GM19452 (cell line): Measurements from ENCODE around the gene STARD10.

ENCODE experiments used
- ATAC-seq: cut with Tn5 transposase; IDR thresholded peaks from one replicate; pipeline ENCODE4 v1.9.1; 2021; ENCODE audit not compliant: unreplicated experiment

The STARD10 gene

DNA sequence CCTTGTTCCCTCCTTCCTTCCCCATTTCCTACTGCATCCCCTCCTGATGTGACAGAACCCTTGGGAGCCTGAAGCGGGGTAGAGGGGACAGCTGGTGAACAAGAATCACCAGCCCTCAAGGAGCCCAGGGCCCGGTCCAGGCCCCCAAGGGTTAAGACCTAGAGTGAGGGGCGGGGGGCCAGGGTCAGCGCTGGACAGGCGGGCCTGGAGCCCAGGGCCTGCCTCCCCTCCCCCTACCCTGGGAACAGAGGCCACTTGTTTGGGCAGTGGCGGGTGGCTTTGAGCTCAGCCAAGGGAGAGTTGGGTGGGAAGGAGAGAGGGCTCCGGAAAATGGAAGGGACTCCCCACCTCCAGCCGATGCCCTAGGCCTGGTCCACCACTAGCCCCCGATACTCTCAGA, 43.8 kb downstream of the STARD10 start:
- no peak for ATAC-seq

DNA sequence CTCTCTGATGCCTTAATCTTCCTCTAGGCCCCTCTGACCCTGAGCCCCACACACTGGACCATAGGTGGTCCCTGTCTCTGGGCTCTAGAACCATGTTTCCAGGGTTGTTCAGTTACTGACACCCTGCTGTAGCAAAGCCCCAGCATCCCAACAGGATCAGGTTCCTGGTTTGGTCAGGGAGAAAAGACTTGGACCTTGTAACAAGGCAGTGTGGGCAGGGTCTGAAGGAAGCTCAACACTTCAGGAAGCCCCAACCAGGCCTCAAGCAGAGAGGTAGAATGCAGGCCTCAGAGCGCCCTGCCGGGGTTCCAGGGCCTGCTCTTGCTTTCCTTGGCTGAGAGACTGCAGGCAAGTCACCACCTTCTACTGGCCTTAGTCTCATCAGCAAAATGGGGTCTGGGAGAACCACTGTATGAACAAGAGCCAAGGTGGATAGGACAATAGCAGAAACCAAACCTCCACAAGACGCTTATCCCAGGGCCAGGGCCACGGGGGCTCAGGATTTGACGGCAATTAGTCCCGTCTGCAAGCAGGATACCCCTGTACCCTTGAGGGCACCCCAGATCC, 46.5 kb downstream of the STARD10 start:
- ATAC-seq, result no peak

DNA sequence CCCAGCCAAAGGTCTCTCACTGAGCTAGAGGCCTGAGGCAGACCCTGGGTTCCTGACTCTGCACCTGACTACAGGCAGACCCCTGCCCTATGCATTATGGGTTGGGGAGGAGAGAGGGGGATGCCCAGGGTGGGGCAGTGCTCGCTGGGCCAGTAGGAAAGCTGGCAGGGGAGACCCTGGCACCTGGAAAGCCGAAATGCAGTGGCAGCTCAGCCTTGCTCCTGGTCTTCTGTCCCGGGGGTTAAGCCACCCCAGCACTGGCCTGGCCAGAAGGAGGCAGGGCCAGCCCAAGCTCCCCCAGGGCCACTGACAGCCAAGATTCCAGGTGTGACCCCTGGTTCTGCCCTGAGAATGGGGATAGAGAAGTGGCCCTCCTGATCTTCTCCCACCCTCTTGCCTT, 47.0 kb downstream of the STARD10 start:
- ATAC-seq, result no peak

DNA sequence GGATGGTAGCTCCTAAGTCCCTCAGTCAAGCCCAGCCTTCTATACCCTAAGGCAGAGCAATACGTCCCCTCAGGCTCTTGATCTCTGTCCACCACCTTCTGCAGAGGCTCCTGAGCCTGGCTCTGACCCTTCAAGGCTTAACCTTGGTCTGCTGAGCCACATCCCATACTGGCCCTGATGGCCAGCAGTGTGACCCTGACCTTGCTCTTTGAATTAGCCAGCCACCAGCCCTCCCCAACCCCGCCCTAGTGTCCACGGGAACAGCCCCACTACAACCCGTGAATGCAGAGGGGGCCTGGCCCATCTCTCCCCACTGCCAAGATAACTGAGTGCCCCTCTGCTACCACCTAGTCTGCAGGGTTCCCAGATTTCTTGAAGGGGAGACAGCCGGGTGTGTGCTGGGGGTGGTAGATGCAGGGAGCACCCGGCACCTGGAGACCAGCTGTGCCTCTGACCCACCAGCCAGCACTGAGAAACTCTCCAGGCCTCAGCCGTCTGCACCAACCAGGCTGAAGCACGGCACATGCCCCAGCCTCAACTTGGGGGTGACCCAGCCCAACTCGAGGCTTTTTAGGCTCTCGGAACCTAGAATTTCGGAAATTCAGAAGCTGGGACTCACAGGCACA, 47.8 kb downstream of the STARD10 start:
- ATAC-seq, result no peak

DNA sequence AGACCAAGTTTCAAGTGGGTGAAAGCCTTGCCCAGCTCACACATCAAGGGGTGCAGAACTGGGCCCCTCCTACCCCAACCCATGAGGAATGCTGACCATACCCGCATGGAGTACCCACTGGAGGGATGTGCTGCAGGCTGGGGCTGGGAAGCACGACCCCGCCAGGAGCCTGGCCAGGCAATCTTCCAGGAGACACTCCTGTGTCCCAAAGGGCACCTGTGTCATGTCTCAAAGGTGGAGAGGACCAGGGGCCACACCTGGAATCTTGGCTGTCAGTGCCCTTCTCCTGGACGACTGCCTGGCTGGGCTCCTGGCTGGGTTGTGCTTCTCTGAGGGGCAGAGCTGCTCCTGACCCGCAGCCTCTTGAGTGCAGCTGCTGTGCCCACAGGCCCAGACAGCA, 48.3 kb downstream of the STARD10 start:
- ATAC-seq, result no peak

DNA sequence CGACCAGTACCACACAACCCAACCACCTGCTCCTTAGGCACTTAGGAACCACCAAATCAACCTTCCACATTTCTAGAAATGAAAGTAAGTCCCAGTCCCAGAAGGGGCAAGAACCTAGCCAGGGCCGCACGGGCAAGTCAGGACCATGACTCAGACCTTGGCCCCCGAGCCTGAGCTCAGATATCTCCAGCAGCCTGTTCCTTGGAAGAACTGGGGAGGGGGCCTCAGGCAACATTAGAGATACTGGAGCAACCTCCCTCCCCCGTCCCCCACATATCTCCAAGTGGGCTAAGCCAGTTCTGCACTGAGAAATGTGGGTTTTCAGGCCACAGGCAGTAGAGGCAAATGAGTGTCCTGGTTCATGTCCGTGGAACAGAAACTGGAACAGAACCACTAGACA, 49.4 kb downstream of the STARD10 start:
- ATAC-seq, result no peak

DNA sequence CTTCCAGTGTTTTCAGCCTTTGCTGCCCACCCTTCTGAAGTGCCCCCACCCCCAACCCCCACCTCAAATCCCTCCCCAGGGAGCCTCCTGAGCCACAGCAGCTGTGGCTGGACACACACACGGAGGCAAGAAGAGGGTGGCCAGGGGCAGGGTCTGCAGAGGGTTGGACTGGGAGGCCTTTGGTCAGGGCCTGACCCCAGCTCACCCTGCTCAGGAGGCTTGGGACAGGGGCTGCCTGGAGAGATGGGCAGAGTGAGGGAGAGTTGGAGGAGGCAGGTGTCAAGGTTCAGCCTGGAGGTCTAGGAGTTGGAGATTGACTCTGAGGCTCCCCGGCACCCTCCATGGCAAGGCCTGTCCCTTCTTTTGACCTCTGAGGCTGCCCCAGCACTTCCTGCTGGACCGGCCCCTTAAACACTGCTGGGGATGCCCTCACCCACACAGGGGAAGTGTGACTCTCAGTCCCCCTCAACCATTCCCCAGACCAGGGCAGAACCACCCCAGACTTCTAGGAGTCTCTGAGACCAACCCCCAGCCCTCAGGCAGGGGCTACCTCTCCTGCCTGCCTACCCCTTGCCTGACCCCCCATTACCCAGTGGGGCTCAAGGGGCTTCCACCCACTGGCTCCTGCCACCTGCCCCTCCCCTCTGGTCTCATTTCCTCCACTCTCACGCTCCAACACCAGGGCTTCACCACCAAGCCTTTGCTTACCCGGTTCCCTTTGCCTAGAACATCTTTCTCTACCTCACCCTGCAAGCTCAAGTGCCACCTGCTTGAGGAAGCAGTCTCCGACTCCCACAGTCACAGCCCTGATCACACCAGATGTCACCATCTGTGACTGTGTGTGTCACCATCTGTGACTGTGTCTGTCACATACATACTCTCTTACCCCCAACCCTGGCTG, 50.3 kb downstream of the STARD10 start:
- ATAC-seq, result peak; percentile 71

DNA sequence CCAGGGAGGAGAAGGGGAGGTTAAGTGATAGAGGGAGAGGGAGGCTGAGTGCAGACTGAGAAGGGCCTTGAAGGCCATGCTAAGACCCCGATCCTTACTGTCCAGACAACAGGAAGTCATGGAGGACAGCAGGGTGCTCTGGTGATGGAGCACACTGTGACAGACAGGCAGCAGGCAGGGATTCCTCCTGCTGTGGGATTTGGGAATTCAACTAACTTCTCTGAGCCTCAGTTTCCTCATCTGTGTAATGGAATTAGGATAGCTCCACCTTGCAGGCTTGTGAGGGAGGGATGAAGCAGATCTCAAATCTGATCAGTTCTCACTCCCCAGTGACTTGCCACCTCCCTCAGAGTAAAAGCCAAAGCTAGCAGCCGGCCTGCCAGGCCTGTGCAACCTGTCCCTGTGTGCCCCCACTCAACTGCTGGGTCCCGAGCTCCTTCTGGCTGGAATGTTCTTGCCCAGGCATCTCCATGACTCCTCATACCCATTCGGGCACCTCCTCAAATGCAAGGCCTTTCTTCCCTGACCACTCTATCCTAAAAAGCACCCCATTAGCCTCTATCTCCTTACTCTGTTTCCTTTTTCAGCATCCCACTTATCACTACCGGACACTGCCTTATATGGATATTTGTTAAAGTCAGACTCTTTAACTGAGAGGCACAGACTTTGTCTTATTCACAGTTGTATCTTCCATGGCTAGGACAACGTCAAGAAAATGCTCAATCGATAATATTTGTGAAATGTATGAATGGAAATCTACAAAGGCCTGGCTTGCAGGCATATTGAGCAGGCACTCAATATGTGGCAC, 51.1 kb downstream of the STARD10 start:
- no peak for ATAC-seq

DNA sequence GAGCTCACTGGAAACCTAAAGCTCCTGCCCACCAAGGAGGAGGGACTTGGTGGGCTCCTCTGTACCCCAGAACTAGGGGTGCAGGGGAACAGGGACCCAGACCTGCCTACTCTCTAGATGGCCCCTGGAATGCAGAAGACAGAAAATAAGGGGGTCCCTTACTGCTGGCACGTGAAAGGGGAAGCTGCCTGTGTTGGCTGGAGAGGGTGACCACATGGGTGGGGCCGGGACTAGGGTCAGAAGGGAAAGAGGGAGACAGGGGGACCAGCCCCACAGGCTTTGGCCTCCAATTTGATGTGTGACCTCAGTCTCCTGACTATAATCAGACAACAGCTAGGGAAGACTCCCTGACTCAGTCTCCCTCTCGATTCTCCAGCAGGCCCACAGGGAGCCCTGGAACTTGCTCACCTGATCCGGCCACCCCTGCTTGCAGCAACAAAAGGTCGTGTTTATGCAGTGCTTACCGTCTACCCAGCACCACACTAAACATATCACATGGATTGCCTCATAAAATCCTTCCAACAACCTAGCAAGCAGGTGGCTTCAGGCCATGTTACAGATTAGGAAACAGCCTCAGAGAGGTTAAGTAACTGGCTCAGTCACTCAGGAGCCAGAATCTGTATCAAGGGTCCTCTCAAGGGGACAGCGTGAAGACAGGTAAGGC, 51.9 kb downstream of the STARD10 start:
- ATAC-seq, result no peak

DNA sequence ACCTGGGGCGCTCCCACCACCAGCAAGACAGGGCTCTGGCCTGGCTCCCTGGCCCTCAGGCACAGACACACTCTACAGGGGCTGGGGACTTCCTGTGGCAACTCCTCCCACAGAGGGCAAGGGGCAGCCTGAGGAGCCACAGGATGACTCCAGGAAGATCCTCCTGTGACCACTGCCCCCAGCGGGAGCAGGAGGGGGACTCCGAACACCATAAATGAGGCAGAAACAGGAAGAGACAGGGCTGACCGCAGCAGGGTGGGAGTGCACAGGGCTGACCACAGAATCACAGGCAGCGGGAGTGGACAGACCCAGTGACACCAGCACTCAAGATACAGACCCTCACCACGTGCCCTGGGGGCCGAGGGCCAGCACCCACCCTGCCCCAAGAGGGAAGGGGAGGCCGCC, 52.4 kb downstream of the STARD10 start:
- no peak for ATAC-seq

DNA sequence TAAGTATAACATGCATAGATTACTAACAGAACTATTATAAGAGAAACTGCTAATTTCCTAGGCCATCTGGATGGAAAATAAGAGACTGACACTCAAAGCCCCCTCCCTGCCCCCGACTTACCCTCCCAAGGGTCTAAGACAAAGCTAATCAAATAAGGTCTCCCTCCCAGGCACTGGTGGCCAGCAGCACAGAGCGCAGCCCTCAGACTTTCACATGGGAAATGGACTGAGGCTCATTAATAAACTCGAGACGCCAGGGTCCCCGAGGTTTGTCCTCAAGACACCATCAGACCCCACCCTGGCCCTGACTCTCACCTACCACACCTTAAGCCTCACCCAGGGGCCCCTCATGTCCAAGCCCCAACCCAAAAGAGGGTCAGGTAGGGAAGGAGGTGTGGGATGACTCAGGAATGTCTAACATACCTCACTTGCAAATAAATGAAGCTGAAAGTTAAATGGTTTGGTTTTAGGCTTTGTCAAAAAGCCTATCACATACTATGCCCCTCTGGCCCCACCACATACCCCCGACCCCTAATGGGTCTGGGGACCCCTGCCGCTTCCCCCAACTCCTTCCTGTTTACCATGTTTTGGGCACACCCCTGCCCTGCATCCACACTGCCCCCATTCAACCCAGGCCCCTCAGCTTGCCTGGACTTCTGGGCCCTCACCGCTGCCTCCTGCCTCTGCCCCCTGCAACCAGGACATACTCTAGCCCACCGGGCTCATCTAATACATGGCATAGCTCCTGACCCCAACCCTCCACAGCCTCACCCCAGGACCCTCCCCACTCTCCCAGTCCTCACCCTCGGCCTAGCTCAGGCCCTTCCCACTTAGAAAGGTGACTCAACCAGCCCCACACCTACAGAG, 53.1 kb downstream of the STARD10 start:
- ATAC-seq, result no peak

DNA sequence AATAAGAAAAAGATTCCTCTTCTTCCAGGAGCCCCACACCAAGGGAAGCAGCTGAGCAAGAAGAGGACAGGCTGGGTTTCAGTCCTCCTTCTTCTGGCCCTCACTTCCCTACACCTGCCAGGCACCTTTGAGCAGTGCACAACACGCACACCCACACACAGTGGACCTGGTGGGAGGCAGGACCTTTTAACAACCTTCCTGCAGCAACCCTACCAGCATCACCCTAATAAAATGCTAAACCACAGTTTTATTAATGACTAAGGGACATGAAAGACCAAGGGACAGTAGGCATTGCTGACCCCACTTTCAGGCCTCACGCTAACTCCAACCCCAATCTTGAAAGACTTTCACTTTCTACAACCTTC, 53.8 kb downstream of the STARD10 start:
- no peak for ATAC-seq

DNA sequence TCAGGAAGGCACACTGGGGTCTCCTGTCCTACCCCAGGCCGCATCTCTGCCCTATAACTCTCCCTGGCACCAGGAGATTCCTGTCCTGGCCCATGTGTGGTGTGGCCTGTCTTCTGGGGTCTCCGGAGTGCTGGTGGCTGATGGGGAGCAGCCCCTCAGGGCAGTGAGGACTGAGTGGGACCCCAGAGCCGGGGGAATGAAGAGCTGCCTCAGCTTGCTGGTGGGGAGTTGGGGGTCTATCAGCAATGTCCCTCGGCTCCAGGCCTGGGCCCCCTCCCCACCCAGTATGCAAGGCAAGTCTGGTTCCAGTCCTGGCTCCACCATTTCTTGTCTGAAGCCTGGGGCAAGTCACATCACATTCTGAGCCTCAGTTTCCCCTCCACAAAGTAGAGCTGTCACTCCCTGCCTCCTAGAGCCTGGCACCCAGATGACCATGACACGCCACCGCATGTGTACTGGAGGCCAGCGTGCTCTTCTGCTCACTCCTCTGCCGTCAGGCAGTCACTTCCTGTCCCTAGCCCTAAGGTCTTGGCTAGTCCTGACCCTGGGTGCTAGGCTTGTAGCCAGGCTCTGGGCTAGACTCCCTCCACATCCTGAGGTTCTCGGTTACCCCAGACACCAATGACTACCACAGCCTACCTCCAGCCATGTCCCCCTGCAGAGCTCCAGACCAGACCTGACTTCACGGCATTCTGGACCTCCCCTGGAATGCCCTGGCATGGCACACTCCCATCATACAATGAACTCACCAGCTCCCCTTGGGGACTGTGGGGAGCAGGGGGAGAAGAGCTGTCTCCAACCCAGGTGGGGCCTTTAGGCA, 54.4 kb downstream of the STARD10 start:
- ATAC-seq, result no peak

DNA sequence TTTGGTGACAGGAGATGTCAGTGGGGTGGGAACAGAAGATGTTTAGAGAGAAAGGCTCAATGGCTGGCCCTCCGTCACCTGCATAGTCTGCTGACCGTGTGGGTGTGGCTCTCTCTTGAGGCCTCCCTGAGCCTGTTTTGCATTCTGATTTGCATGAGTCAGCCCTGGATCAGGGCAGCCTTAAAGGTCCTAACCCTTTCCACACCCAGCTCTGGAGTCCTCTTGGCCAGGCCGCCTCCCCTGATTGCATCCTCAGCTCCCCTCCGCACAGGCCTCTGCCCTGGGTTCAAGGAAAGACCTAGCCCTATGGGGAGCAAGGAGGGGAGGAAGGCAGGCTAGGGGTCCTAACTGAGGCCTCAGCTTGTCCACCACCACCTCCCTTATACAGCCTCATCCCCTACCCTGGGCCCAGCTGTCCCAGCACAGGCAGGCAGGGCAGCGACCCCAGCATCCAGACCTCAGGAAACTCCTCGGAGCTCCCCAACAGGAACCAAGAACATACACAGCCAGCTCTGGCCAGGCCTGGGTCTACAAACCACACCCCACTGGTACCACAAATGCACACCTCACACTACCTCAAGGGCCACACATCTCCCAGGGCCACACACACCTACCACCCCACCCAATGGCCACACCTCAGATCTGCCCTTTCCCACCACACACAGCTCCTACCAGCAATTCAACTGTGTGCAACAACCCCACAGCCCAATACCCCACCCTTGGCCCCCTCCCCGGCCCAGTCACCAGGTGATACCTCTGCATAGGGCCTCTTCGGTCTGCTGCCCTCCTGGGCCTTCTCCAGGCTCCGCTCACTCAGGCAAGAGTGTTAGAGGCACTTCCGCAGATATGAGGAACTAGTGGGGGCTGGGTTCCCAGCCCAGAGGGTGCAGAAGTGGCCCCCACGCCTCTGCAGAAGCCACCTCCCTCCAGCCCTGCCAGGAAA, 55.4 kb downstream of the STARD10 start:
- ATAC-seq, result no peak

DNA sequence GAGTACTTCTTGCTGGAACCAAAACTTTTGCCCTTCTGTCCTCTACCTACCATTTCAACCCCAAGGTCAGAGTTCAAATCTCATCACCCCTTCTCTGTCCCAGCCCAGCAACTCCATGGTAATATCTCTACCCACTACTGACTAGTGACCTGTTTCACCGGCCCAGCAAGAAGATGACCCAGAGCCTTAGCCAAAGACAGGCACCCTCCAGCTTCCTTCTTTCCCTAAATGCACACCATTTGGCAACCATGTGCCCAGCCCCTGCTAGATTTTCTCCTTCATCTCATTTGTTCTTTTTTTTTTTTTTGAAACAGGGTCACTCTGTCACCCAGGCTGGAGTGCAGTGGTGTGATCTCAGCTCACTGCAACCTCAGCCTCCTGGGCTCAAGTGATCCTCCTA, 56.5 kb downstream of the STARD10 start:
- no peak for ATAC-seq

DNA sequence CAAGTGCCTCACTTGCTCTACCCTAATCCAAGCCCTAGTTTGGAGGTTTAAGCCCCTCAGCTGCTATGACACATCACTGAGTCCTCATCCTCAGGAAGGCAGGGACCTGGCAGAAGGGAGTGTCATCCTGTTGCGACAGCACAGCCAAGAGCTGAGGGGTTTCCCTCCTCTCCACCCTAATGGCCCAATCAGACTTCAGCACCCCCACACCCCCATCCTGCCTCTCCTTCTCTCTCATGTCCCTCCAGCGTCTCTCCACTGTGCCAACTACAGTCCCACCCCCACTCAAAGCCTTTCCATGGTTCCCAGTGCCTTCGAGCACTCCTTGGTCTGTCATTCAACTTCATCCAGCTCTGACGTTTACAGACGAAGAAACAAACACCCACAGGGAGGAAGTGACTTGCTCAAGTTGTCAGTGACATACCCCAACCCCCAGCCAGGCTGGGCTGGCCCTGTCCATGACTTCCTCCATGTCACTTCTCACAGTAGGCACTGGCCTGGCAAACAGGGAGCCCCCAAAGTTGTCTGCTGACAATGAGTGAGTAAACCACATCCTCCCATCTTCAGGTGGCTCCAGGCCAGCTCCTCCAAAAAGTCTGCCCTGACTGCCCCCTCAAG, 57.3 kb downstream of the STARD10 start:
- peak; percentile 35 for ATAC-seq

DNA sequence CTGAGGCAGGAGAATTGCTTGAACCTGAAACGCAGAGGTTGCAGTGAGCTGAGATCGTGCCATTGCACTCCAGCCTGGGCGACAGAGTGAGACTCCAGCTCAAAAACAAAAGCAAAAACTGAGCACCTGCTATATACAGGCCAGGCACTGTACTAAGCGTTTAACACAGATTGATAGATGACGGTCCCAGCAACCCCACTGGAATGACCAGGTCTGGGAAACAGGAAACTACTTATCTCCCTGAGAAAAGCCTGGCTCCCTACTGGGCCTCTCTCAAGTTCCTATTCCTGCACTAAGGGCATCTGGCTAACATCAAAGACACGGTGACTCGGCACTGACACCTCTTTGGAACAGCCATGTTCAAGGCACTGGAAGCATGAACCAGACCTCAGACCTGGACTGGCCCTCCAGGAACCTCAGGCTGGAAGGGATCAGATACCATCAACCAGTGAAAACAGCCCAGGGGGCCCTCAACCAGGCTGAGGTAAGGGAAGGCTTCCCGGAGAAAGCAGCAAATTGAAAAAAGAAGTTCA, 58.3 kb downstream of the STARD10 start:
- no peak for ATAC-seq
